Bronchial epithelial cell (primary cell): ENCODE measurements around the gene DRC1. TPM values are rescaled to one million over a fixed set of nuclear protein-coding genes. Genes with fewer than 3 reads are reported as not detected.
"Not testable (repeated sequence)": the region's sequence is repeated elsewhere in the genome, so short reads cannot be mapped to it uniquely, and the experiment has no call there.

Source experiments
- DNase-seq: peaks from one replicate; pipeline ENCODE4 v3.0.0-alpha.2; 2010; ENCODE audit warnings: low read depth
- FAIRE-seq: peaks from 2 replicates; lab custom pipeline; 2011; peaks lifted over from hg19 to GRCh38; lab: Jason Lieb, UNC
- H3K27me3 ChIP-seq: 2 replicates; pipeline ENCODE4 v1.5.1; 2011; ENCODE audit warnings: low read length; ENCODE audit not compliant: control insufficient read depth, insufficient read depth
- H3K36me3 ChIP-seq: 2 replicates; pipeline ENCODE4 v1.5.1; 2011; ENCODE audit warnings: low read length; ENCODE audit not compliant: control insufficient read depth, insufficient read depth
- H3K4me3 ChIP-seq: 2 replicates; pipeline ENCODE4 v1.5.1; 2011; ENCODE audit warnings: mild to moderate bottlenecking, low read depth, low read length, control low read depth
- total RNA-seq: library from RNA; depleted of rRNA; stranded (reverse); fragments of >200 nt; gene quantifications from 2 replicates; pipeline ENCODE4 v1.2.1, GENCODE V29; 2014
- TF ChIP-seq, protein P1 (sequence below): IDR thresholded peaks from 2 replicates; pipeline ENCODE4 v1.5.1; 2011; ENCODE audit warnings: mild to moderate bottlenecking, moderate library complexity, low read length, control low read depth, inconsistent platforms; ENCODE audit not compliant: insufficient read depth, severe bottlenecking

Gene DRC1
- total RNA-seq, 1 donor from 2014 or later: not detected

DNA sequence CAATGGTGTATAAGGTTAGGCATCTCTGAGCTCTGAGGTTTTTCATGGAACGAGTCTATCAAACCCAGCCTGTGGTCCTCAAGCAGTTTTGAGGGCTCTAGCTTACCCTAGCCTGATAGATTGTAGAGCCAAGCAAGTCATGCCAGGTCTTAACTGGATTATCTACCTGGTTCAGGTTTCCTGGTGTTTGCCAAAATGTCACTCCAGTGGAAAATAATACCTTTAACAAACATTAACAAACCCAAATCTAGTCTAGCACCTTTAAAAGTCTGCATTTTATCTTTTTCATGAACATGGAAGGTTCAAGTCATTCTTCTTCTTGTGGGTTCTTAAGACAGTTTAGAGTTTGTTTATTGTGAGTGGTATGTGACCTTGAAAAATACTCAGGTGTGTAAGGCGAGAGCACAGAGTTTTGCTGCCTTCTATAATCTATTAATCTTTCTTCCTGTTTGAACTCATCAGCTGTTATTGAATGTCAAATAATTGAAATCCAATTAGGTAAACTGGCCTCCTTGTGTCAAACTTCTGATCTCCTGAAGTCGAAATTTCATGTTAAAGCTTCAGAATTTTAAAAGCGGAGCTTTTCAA, 41.7 kb upstream of the DRC1 start:
- H3K4me3 ChIP-seq: no peak overlapping the region
- peaks cover 2% of the 10 kb centered on the region for H3K36me3 ChIP-seq
- H3K27me3 ChIP-seq: no peaks in the 10 kb centered on the region
- TF ChIP-seq, protein P1, sequence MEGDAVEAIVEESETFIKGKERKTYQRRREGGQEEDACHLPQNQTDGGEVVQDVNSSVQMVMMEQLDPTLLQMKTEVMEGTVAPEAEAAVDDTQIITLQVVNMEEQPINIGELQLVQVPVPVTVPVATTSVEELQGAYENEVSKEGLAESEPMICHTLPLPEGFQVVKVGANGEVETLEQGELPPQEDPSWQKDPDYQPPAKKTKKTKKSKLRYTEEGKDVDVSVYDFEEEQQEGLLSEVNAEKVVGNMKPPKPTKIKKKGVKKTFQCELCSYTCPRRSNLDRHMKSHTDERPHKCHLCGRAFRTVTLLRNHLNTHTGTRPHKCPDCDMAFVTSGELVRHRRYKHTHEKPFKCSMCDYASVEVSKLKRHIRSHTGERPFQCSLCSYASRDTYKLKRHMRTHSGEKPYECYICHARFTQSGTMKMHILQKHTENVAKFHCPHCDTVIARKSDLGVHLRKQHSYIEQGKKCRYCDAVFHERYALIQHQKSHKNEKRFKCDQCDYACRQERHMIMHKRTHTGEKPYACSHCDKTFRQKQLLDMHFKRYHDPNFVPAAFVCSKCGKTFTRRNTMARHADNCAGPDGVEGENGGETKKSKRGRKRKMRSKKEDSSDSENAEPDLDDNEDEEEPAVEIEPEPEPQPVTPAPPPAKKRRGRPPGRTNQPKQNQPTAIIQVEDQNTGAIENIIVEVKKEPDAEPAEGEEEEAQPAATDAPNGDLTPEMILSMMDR: no peak
- no peak for FAIRE-seq
- no peak for DNase-seq

DNA sequence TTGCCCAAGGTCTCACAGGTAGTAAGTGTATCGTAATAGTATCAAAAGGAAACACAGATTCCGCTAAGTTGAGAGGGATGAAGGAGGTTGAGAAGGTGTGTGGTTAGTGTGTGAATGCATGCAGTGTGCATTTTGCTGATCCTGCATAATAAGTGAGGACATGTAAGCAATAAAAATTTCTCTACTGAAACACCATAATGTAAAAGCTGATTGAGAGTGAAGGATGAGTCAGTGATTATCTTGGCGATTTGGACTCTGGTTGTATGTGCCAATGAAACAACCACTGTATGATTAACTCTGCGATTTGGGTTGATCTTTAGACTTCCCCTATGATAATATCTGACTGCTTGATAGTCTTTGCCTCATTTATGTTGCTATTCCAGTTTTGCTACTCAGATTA, 38.4 kb upstream of the DRC1 start:
- H3K27me3 ChIP-seq: no peaks in the 10 kb centered on the region
- DNase-seq: peak; percentile 45
- peaks cover 4% of the 10 kb centered on the region for H3K36me3 ChIP-seq
- FAIRE-seq: no peak
- TF ChIP-seq, protein P1: no peak
- no peak overlapping the region for H3K4me3 ChIP-seq

DNA sequence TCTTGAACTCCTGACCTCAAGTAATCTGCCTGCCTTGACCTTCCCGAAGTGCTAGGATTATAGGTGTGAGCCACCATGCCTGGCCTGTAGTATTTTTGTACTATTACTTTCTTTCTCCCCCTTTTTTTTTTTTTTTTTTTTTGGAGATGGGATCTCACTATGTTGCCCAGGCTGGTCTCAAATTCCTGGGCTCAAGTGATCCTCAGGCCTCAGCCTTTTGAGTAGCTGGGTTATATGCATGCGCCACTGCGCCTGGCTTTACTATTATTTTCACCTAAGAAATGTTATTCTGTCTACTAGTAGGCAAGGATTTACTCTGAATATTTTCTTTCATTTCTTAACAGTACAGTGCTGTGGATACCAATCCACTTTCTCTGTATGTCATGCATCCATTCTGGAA, 37.8 kb upstream of the DRC1 start:
- TF ChIP-seq, protein P1: no peak
- H3K27me3 ChIP-seq: no peaks in the 10 kb centered on the region
- no peak for FAIRE-seq
- no peak overlapping the region for H3K4me3 ChIP-seq
- H3K36me3 ChIP-seq: peaks cover 4% of the 10 kb centered on the region
- no peak for DNase-seq

DNA sequence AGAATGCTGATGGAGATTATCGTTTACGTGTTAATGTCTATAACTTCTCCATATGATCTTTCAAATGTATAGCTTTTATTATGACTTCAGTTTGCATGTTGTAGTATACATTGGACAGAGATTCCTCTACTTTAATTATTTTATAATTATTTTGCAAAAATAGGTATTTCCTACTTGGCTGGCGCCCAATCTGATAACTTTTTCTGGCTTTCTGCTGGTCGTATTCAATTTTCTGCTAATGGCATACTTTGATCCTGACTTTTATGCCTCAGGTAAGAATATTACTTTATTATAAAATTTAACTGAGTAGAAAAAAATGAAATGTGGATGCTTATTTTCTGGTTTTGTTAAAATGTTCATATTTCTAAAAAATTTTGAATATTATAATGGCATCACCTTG, 37.1 kb upstream of the DRC1 start:
- TF ChIP-seq, protein P1: no peak
- H3K36me3 ChIP-seq: peaks cover 4% of the 10 kb centered on the region
- H3K27me3 ChIP-seq: no peaks in the 10 kb centered on the region
- DNase-seq (no peak), FAIRE-seq (no peak)
- H3K4me3 ChIP-seq: no peak overlapping the region

DNA sequence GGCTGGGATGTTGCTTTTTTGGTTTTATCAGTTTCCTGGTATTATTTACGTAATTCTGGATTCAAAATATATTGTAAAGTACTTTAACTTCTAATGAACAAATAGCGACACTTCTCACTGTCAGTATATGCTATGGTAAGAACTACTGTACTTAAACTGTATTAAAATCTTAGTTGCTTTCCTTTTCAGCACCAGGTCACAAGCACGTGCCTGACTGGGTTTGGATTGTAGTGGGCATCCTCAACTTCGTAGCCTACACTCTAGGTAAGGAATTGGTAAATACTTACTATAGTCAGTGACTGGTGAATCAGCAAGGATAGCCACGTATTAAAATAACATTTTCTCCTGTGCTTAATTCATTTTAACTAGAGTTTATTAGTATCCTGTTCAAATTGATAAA, 34.8 kb upstream of the DRC1 start:
- Histone ChIP-seq H3K27me3 (no peaks in the 10 kb centered on the region), H3K36me3 (peaks cover 2% of the 10 kb centered on the region), H3K4me3 (no peak overlapping the region)
- DNase-seq (no peak), FAIRE-seq (no peak)
- TF ChIP-seq, protein P1: no peak

DNA sequence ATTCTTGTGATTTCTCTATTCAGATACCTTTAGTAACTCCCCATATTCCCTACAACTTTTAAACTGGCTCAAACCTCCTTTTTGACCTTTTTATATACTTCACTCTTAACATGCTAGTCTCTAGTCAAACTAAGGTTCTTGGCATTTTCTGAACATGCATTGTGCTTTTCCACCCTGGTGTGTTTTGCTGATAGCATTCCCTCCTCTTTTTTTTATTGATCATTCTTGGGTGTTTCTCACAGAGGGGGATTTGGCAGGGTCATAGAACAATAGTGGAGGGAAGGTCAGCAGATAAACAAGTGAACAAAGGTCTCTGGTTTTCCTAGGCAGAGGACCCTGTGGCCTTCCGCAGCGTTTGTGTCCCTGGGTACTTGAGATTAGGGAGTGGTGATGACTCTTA, 32.1 kb upstream of the DRC1 start:
- not testable (repeated sequence) for H3K36me3 ChIP-seq, DNase-seq, FAIRE-seq, H3K27me3 ChIP-seq, H3K4me3 ChIP-seq

DNA sequence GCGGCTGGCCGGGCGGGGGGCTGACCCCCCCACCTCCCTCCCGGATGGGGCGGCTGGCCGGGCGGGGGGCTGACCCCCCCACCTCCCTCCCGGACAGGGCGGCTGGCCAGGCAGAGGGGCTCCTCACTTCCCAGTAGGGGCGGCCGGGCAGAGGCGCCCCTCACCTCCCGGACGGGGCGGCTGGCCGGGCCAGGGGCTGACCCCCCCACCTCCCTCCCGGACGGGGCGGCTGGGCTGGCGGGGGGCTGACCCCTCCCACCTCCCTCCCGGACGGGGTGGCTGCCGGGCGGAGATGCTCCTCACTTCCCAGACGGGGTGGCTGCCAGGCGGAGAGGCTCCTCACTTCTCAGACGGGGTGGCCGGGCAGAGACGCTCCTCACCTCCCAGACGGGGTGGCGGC, 30.8 kb upstream of the DRC1 start:
- not testable (repeated sequence) for FAIRE-seq, H3K36me3 ChIP-seq, H3K27me3 ChIP-seq, DNase-seq, H3K4me3 ChIP-seq
